SKM-1 treated with dmso at 0.1 percent for 144 hours (cell line): ENCODE results near the gene NOS3.

Experiments used
- DNase-seq: peaks from one replicate; lab custom pipeline; 2025; ENCODE audit not compliant: unreplicated experiment; lab: John Stamatoyannopoulos, UW

Gene NOS3

GRCh38 chr7:150977382-150978125, 13.3 kb upstream of the NOS3 start:
- DNase-seq: no peak

DNA sequence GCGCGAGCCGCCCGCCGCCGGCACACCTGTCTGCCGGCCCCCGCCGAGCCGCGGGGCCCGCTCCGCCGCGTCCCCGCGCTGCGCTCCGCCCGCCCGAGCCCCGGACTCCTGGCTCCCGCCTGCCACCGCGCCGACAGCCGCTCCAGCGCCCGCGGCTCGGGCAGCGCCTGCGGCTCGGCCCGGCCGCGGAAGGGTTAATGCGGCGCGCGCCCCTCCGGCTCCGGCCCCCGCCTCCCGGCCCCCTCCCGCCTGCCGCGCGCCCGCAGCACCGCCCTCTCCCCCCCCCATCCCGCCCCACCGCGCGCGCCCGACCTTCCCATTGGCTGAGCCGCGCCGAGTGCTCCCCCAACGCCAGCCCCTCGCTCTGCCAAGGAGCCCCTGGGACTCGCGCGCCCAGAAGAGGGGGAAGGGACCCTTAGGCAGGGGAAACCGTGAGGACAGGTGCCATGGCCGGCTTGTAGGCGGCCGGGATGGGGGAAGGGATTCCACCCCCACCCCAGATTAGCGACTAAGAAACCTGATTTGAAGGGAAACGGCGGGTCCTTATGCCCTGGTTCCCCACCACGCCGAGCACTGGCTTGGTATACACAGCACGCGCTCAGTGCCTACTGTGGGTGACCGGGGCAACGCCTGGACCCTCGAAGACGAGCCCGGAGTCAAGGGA, 12.6 kb upstream of the NOS3 start, which contains the start of gene KCNH2:
Gene KCNH2 (minus strand): TSS at position 196 of the 664 bp plus-strand sequence. CDS start 408 bp downstream, outside the sequence.
- DNase-seq: no peak

DNA sequence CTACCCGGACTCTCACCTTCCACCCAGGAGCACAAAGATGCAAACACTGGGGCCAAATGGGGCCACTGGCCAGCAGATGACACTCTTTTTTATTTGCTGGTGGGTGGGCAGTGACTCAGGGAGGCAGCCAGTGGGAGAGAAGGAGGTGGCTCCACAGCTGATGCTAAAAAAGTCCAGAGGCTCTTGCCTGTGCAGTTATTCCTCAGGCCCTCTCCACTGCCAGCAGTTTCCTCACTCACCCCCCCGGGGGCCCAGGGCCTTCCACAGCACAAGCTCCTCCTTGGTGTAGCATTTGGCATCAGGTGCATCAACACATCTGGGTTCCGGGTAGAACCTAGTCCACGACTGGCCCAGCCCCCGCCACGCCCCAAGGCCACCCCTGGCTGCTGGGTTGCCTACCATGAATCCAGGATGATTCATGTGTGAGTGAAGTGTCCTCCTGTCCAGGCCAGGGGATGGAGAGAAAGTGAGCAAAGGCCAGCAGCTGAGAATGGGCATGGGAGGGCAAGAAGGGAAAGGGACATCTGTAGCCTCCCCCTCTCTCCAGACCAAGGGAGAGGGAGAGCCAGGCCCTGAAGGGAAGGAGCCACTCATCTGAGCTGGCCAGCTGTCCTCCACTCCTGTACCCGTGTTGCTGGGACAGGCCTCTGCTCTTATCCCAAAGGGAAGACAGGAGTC, 11.0 kb upstream of the NOS3 start:
- DNase-seq: no peak

DNA sequence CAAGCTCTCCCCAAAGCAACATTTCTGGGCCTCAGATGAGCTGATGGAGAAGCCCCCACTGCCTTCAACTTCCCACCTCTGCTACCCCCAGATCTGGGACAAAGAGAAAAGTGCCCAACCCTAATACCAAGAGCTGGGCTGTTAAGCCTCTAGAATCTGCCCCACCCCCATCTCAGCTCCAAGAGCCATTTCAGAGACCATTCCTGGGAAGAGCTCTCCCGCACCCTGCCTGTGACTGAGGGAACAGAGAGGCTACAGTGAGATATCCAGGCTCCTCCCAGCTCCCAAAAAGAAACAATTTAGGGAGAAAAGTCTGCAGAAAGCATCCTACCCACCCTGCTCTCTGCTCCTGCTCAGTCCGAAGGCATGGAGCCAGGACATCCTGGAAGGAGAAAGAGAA, 10.2 kb upstream of the NOS3 start:
- no peak for DNase-seq

DNA sequence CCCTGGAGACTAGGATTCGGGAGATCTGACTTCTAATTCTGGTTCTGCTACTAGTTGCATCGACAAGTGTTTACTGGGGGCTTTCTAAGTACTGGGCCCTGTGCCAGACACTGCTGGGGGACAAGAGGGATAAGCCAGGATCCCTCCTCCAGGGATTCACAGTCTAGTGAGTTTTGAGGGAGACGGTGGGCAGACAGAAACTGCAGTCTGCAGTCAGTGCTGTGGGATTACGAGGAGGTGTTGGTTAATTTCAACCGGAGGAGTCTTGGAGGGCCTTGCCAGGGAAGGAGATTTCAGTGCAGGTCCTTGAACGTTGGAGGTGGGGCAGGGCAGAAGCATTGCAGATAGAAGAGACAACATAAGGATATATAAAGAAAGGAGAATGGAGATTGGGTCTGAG, 9.2 kb upstream of the NOS3 start:
- DNase-seq: no peak

GRCh38 chr7:150982351-150982750, 8.5 kb upstream of the NOS3 start:
- DNase-seq: no peak

- no peak for DNase-seq
Measured at GRCh38 chr7:150983893-150984368, 6.9 kb upstream of the NOS3 start.

DNA sequence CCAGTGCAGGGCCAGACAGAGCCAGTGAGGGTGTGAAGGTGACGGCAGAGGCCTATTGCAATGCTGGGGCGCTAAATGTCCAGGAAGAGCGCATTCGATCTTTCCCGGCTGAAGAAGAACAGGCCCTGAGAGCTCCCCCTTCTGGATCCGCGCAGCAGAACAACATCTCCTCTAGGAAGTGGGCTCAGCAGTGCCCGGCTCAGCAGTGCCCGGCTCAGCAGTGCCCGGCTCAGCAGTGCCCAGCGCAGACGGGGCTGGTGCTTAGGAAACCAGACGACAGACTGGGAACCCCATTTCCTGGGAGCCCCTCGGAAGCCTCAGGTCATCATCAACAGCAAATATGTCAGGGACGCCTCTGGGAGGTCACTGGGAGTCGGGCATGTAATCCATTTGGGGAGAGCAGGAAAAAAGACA, 4.7 kb upstream of the NOS3 start:
- DNase-seq: no peak

DNA sequence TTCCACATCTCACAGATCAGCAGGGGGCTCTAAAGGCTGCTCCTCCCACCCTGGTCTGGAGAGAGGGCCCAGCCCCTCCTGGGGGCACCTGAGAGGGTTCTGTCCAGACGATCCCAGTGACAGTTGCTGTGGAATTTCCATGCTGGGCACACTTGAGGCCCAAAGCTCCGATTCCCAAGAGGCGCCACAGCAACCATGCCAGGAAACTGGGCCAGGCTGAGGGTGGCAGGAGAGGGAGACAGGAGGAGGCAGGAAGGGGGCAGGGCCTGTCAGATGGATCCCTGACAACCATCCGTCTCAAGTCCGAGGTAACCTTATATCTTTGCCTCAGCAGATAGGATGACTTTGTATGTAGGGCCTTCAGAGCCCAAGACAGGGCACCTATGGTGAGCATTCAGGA, 4.3 kb upstream of the NOS3 start:
- DNase-seq: no peak

GRCh38 chr7:150988230-150989226, 2.3 kb upstream of the NOS3 start:
- no peak for DNase-seq

GRCh38 chr7:150989456-150989855, 1.4 kb upstream of the NOS3 start:
- DNase-seq: no peak

- DNase-seq: no peak
Measured at GRCh38 chr7:150992051-150992640, 1.3 kb downstream of the NOS3 start.

GRCh38 chr7:150992833-150993302, 2.1 kb downstream of the NOS3 start:
- no peak for DNase-seq

DNA sequence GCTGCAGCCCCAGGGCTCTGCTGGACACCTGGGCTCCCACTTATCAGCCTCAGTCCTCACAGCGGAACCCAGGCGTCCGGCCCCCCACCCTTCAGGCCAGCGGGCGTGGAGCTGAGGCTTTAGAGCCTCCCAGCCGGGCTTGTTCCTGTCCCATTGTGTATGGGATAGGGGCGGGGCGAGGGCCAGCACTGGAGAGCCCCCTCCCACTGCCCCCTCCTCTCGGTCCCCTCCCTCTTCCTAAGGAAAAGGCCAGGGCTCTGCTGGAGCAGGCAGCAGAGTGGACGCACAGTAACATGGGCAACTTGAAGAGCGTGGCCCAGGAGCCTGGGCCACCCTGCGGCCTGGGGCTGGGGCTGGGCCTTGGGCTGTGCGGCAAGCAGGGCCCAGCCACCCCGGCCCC, 2.7 kb downstream of the NOS3 start:
- no peak for DNase-seq

GRCh38 chr7:150994141-150994837, 3.5 kb downstream of the NOS3 start:
- DNase-seq: peak; percentile 29

GRCh38 chr7:150994838-150995510, 4.2 kb downstream of the NOS3 start:
- DNase-seq: no peak

- no peak for DNase-seq
Measured at GRCh38 chr7:150996376-150997074, 5.7 kb downstream of the NOS3 start.

DNA sequence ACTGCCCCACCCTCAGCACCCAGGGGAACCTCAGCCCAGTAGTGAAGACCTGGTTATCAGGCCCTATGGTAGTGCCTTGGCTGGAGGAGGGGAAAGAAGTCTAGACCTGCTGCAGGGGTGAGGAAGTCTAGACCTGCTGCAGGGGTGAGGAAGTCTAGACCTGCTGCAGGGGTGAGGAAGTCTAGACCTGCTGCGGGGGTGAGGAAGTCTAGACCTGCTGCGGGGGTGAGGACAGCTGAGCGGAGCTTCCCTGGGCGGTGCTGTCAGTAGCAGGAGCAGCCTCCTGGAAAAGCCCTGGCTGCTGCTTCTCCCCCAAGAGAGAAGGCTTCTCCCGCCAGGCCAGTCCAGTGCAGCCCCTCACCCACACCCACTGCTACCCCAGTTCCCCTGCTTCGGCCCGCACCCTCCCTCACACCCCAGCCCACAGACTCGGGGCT, 6.3 kb downstream of the NOS3 start:
- DNase-seq: no peak
